ENCODE results near the gene VGF.

VGF gene

DNA sequence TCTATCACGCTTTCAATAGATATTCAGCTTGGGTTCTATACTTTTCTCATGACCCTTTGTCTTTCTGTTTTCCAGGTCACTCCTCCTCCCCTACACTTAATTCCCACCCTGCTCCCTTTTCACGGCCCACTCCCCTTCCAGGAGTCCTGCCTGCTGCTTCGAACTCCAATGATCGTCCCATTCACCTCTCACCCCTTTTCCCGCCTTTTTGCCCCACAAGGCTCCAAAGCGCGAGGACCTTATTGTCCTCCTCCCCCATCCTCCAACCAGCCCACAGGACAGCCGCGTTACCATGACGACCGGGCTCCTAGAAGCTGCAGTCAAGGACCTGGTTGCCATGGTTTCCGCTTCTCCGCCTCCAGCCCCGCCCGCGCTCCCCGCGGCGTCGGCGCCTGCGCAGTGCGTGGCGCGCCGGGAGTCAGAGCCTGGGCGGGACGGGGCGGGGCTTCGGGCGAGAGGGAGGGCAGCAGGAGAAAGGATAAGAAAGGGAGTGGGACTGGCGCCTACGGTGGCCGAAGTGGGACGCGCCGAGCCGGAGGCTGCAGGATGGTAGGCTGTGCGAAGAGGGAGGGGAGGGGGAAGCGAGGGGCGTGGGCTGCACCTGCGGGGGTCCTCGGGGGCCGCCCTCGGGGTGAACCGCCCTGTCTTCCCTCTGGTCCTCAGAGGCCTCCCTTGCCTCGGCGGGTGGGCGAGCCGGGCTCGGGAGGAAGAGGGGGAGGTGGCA is 11.2 kb downstream of the VGF start, which contains the start of gene AP1S1 (continued):
- TF ChIP-seq ZBTB11 (tag by site-specific recombination; conservative IDR thresholded peaks at IDR 0.05; ENCODE audit: low read depth) (no peak), PRDM1 (tag by site-specific recombination; IDR thresholded peaks at IDR 0.05) (peak; percentile 94), ZNF366 (tag by site-specific recombination; conservative IDR thresholded peaks at IDR 0.05) (peak; percentile 86), ZSCAN23 (tag by site-specific recombination; IDR thresholded peaks at IDR 0.05) (no peak), GLI4 (tag by site-specific recombination; IDR thresholded peaks at IDR 0.05) (peak; percentile 14; the same call in 1 of the 2 replicates), IKZF3 (tag by site-specific recombination; IDR thresholded peaks at IDR 0.05) (peak; percentile 95), ZNF416 (tag by site-specific recombination; IDR thresholded peaks at IDR 0.05) (no peak), REPIN1 (tag by site-specific recombination; IDR thresholded peaks at IDR 0.05; ENCODE audit: low read depth) (no peak), ZNF292 (tag by site-specific recombination; IDR thresholded peaks at IDR 0.05; ENCODE audit: borderline replicate concordance, low read depth) (no peak), ZNF692 (tag by site-specific recombination; IDR thresholded peaks at IDR 0.05) (peak; percentile 77), FEZF1 (tag by site-specific recombination; IDR thresholded peaks at IDR 0.05) (no peak), KLF10 (tag by site-specific recombination; IDR thresholded peaks at IDR 0.05) (peak; percentile 27; the same call in 1 of the 2 replicates), ZFP3 (tag by site-specific recombination; IDR thresholded peaks at IDR 0.05; ENCODE audit: low read depth) (no peak), ZNF596 (tag by site-specific recombination; IDR thresholded peaks at IDR 0.05) (no peak), ZNF404 (tag by site-specific recombination; IDR thresholded peaks at IDR 0.05) (no peak), ZNF600 (tag by site-specific recombination; IDR thresholded peaks at IDR 0.05) (no peak), KLF16 (tag by site-specific recombination; IDR thresholded peaks at IDR 0.05) (peak; percentile 49), ZNF677 (tag by site-specific recombination; IDR thresholded peaks at IDR 0.05) (no peak), RBAK (tag by site-specific recombination; IDR thresholded peaks at IDR 0.05) (no peak), SALL2 (tag by site-specific recombination; IDR thresholded peaks at IDR 0.05; ENCODE audit: borderline replicate concordance) (no peak), ZBTB21 (tag by site-specific recombination; IDR thresholded peaks at IDR 0.05) (peak; percentile 21; the same call in 1 of the 2 replicates), ZSCAN18 (tag by site-specific recombination; IDR thresholded peaks at IDR 0.05) (no peak; the same call in 1 of the 2 replicates), KLF8 (tag by site-specific recombination; IDR thresholded peaks at IDR 0.05) (peak; percentile 89)
- TF ChIP-seq, protein P1, sequence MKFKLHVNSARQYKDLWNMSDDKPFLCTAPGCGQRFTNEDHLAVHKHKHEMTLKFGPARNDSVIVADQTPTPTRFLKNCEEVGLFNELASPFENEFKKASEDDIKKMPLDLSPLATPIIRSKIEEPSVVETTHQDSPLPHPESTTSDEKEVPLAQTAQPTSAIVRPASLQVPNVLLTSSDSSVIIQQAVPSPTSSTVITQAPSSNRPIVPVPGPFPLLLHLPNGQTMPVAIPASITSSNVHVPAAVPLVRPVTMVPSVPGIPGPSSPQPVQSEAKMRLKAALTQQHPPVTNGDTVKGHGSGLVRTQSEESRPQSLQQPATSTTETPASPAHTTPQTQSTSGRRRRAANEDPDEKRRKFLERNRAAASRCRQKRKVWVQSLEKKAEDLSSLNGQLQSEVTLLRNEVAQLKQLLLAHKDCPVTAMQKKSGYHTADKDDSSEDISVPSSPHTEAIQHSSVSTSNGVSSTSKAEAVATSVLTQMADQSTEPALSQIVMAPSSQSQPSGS (tag by site-specific recombination; IDR thresholded peaks at IDR 0.05; ENCODE audit: low read depth): no peak
- TF ChIP-seq, protein P2, sequence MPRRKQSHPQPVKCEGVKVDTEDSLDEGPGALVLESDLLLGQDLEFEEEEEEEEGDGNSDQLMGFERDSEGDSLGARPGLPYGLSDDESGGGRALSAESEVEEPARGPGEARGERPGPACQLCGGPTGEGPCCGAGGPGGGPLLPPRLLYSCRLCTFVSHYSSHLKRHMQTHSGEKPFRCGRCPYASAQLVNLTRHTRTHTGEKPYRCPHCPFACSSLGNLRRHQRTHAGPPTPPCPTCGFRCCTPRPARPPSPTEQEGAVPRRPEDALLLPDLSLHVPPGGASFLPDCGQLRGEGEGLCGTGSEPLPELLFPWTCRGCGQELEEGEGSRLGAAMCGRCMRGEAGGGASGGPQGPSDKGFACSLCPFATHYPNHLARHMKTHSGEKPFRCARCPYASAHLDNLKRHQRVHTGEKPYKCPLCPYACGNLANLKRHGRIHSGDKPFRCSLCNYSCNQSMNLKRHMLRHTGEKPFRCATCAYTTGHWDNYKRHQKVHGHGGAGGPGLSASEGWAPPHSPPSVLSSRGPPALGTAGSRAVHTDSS (tag by site-specific recombination; IDR thresholded peaks at IDR 0.05): no peak
- TF ChIP-seq, protein P3, sequence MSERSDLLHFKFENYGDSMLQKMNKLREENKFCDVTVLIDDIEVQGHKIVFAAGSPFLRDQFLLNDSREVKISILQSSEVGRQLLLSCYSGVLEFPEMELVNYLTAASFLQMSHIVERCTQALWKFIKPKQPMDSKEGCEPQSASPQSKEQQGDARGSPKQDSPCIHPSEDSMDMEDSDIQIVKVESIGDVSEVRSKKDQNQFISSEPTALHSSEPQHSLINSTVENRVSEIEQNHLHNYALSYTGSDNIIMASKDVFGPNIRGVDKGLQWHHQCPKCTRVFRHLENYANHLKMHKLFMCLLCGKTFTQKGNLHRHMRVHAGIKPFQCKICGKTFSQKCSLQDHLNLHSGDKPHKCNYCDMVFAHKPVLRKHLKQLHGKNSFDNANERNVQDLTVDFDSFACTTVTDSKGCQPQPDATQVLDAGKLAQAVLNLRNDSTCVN (tag by site-specific recombination; optimal IDR thresholded peaks at IDR 0.05): peak; percentile 1
- TF ChIP-seq, protein P4, sequence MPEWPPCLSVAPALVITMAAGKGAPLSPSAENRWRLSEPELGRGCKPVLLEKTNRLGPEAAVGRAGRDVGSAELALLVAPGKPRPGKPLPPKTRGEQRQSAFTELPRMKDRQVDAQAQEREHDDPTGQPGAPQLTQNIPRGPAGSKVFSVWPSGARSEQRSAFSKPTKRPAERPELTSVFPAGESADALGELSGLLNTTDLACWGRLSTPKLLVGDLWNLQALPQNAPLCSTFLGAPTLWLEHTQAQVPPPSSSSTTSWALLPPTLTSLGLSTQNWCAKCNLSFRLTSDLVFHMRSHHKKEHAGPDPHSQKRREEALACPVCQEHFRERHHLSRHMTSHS (tag by site-specific recombination; IDR thresholded peaks at IDR 0.05): no peak

Data from HEK293 (cell line).